Central memory CD4-positive, alpha-beta T cell (primary cell): Measurements from ENCODE around the gene ZMYM4.
"Not testable (repeated sequence)": the region's sequence is repeated elsewhere in the genome, so short reads cannot be mapped to it uniquely, and the experiment has no call there.

Experiments used
- DNase-seq: peaks from one replicate; pipeline ENCODE4 v3.0.0; 2022
- total RNA-seq, 3 experiments: gene quantifications; one replicate each; lab custom pipeline; 2026; lab: John Stamatoyannopoulos, UW

The ZMYM4 gene
- total RNA-seq, result 52.6 to 76.7 (median 70.0) reads per million in 3 experiments

DNA sequence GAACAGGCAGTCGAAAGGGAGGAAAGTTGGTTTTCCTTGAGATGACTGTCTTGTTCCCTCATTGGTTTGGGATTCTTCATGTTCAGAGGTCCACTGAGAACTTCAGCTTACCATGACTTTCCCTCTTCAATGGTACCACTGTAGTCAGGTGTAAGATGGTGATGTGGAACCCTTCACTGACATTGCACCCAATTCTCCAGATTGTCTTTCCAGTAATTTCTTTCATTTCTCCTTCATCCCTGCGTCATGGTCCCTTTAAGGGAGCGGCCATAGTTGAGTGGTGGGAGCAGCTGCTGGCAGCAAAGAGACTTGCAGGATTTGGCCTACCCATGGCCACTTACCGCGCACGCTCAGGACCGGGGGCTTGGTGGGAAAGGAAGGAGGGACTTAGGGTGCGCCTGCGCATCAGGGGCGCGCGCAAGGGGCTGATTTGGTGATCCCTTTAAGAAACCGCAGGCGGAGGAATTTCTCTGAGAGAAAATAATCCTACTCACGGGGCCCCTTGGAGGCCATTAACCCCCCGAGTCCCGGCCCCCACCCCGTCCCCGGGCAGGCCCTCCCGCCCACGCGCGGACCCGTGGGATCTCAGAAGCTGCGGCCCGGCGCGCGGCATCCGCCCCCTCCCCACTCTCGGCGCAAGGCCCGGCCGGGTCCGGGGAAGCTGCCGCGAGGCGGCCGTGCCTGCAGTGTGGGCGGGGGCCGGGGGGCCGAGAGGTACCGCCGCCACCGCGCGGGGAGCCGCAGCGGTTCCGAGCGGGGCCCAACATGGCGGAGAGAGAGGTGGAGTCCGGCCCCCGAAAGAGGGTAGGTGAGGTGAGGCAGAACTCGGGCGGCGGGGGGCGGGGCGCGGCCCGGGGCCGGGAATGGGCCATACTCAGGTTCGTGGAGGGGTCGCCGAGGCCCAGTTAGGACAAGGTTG, at the start of gene ZMYM4:
Gene ZMYM4 (plus strand): TSS at position 428 of the 919 bp plus-strand sequence. CDS start 338 bp downstream, at position 766.
- peak; percentile 89 for DNase-seq

DNA sequence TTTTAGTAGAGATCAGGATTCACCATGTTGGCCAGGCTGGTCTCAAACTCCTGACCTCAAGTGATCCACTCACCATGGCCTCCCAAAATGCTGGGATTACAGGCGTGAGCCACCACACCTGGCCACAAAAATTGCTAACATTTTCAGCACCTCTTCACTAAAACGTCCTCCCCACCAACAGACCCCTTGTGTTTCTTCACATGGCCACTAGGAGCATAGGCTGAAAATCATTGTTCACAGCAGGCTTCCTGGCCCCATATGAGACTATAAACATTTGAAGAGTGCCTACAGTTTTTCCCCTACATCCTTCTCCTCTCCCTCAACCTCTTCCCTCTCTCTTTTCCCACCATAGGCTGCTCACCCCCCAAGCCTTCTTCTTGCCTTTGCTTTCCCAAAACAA, 47.5 kb upstream of the ZMYM4 start:
- DNase-seq, result no peak

GRCh38 chr1:35222322-35223083, 46.0 kb upstream of the ZMYM4 start:
- DNase-seq, result no peak

GRCh38 chr1:35223084-35223630, 45.4 kb upstream of the ZMYM4 start:
- no peak for DNase-seq

DNA sequence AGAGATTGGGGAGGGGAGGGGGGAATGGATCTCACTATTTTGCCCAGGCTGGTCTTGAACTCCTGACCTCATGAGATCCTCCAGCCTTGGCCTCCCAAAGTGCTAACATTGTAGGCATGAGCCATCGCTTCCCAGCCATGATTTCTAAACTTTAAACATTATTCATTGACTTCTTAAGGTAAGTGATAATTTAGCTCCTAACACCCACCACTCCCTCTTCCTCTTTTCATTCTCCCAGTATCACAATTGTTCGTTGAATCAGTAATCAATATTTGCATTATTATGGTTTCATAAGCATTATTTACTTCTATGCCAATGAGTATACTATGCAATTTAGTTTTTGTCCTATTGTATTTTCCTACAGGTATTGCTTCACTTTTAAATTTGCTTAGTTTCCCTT, 42.0 kb upstream of the ZMYM4 start:
- DNase-seq, result no peak

- no peak for DNase-seq
These were observed 38.7 kb upstream of the ZMYM4 start for GRCh38 chr1:35229587-35230360.

GRCh38 chr1:35231287-35231686, 37.2 kb upstream of the ZMYM4 start:
- DNase-seq, result no peak

GRCh38 chr1:35236772-35237171, 31.7 kb upstream of the ZMYM4 start:
- DNase-seq, result not testable (repeated sequence)

DNA sequence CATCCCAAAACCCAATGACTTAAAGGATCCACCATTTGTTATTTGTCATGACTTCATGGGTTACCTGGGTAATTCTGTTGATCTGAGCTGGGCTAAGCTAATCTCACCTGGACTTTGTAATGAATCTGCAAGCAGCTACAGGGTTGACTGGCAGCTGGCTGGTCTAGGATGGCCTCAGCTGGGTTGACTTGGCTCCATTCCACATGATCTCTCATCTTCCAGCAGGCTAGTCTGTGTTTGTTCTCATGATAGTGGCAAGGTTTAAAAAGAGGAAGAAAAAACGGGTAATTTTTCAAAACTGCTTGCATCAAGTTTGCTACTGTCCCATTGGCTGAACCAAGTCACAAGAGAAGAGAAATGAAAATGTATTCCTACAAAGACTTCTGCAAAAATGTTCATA, 24.8 kb upstream of the ZMYM4 start:
- DNase-seq, result no peak

DNA sequence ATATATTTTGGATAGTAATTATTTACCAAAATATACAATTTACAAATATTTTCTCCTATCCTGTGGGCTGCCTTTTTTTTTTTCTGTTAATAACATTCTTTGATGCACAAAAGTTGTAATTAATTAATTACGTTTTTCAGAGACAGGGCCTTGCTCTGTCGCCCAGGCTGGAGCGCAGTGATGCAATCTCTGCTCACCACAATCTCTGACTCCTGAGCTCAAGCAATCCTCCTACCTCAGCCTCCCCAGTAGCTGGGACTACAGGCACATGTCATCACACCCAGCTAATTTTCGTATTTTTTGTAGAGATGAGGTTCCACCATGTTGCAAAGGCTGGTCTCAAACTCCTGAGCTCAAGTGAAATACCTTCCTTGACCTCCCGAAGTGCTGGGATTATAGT, 21.3 kb upstream of the ZMYM4 start:
- no peak for DNase-seq

GRCh38 chr1:35253941-35254340, 14.6 kb upstream of the ZMYM4 start:
- no peak for DNase-seq

DNA sequence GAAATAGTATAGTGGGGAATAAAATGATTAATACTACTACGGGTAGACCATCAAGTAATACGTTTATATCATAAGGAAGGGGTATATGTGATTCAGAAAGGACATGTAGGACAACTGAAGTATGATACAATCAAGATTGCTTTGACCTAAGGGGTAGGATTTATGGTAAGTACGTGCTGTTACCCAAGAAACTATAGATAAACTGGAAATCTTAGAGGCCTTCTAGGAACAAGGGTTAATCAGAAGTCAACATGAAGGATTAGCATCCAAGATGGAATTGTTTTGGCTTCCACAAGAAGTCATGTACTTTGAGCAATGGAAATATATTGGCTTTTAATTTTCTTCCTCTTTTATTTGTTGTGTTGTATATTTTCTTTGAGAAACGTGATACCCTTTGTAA, 13.2 kb upstream of the ZMYM4 start:
- no peak for DNase-seq

DNA sequence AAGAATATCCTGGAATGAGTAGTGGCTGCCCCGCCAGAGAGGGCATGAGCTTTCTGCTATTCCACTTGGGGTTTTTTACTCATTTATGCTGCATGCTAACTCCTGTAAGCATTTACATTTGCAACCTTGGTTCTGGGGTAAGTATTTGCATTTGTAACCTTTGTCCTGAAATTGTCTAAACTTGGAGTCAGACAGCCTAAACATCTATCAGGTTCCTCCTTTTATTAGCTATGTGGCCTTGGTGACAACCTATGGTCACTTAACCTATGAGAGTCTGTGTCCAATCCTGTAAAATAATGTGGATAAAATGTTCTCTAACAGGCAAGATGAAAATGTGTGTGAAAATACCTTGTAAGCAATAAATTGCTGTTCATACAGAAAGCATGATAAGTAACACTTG, 8.9 kb upstream of the ZMYM4 start:
- no peak for DNase-seq

DNA sequence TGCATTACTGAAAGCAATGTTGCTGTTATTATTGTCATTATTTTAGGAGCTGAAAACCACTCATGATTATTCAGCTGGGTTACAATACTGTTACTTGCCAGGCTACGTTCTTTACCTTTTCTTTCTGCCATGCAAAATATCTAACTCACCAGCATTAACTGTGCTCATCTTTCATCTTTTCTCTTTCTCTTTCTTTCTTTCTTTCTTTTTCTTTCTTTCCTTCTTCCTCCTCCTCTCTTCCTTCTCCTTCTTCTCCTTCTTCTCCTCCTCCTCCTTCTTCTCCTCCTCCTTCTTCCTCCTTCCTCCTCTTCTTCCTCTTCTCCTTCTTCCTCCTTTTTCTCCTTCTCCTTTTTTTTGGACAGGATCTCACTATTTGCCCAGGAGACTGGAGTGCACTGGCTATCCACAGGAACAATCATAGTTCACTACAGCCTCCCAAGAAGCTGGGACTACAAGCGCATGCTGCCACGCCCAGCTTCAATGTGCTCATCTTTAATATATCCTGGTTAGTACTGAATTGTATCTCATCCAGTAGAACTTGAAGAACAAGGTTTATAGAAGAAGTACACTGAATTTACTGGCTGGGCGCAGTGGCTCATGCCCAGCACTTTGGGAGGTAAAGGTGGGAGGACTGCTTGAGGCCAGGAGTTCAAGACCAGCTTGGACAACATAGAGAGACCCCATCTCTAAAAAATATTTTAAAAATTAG, 6.9 kb upstream of the ZMYM4 start:
- DNase-seq, result no peak

DNA sequence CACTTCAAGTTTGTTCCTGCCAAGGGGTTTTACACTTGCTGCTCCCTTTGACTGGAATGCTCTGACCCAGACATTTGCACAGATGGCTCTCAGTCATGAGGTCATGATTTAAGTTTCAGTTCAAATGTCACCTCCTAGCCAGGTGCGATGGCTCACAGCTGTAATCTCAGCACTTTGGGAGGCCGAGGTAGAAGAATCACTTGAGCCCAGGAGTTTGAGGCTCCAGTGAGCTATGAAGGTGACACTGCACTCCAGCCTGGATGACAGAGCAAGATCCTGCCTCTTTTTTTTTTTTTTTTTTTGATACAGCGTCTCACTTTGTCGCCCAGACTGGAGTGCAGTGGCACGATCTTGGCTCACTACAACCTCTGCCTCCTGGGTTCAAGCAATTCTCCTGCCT, 4.5 kb upstream of the ZMYM4 start:
- no peak for DNase-seq

DNA sequence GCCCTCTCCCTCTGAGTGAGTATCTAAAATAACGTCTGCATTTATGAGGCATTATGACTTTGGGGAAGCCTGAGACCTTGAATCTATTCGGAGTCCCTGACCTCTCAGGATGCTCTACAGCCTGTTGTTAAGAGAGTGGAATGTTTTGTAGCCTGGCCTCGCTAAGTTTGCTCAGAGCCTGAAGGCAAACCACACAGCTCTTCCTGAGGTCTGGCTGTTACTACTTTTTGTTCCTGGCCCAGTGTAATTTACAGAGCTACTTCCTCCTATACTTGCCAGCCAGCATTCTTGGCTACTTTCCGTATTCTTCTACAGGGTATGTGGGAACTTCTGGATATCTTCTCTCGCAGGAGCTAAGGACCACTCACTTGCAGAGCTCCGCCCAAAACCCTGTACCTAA, 3.6 kb upstream of the ZMYM4 start:
- DNase-seq, result no peak

GRCh38 chr1:35266306-35266705, 2.2 kb upstream of the ZMYM4 start:
- no peak for DNase-seq

DNA sequence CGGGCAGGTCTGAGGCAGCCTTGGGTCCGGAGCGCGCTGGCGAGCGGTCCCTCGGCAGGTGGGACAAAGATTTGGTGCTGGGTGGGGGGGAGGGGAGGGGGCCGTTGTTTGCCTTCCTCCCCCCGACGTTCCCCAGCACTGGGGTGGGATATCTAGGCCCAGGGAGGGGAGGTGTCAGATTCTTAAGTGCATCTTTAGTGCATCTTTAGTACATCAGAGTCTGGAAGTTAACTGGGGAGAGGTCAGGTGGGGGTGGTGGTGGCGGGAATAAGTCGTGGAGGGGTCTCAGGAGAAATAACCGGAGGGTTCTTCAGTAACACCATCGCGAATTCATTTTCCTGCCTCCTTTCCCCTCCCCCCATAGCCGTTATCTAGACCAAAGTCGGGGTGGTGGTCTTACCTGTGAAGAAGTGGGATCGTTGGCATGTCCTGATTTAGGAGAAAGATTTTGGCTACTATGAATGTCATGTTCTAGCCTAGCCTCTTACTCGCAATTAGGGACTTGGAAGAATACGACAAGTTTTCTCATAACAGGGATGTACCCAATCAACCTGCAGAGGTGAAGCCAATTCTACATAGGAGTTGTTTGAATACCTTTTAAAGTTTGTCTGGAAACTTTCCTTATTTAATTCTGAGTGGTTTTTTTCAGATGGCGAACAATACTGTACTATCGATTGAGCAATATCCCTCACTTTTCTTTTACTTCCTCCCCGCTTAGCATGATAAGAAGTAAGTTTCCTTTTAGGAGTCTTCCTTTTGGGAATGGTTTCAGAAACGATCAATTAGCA, 886 bp downstream of the ZMYM4 start:
- DNase-seq, result no peak

DNA sequence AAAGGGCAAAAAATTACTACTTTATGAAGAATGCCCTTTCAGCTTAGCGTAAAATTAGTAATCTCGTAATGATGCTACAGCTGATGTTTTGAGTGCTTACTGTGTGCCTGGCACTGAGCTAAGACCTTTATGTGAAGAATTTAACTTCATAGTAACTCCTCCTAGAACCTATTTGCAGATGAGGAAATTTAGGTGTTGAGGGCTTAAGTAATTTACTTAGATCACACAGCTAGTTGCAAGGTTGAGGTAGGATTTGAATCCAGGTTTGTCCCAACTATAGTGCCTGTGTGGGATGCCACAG, 1.4 kb downstream of the ZMYM4 start:
- no peak for DNase-seq

GRCh38 chr1:35270836-35271235, 2.3 kb downstream of the ZMYM4 start:
- no peak for DNase-seq

DNA sequence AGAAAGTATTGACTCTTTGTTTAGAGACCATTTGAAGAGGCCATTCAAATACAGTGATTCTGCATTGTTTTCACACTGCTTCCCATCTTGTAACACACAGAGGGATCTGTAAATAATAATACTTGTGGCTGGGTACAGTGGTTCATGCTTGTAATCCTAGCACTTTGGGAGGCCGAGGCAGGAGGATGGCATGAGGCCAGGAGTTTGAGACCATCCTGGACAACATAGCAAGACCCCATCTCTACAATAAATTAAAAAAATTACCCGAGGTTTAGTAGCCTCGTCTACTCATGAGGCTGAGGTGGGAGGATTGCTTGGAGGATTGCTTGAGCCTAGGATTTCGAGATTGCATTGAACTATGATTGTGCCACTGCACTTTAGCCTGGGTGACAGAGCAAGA, 5.7 kb downstream of the ZMYM4 start:
- no peak for DNase-seq
